H1 (cell line): ENCODE results near the gene CAPN10. TPM values are rescaled to one million over a fixed set of nuclear protein-coding genes. Genes with fewer than 3 reads are reported as not detected.

Experiments used
- HDAC6 ChIP-seq: IDR thresholded peaks from one replicate; pipeline ENCODE4 v1.7.1; 2012; ENCODE audit warnings: low read depth, mild to moderate bottlenecking, inconsistent platforms, low read length, moderate library complexity
- polyA plus RNA-seq, 7 experiments: library from polyadenylated mRNA; depleted of rRNA in 3 of 7; stranded (reverse) in 5 of 7; unstranded in 2 of 7; fragments of >200 nt in 5 of 7; fragments of 200-250 nt in 2 of 7; gene quantifications; 1 replicate in 5 of 7; 2 replicates in 1 of 7; 4 replicates in 1 of 7; pipeline versions ENCODE4 v1.2.1 to v1.2.3, GENCODE V29; 2011 to 2013; ENCODE audit warnings: missing spikeins in 2 of 7, mixed read lengths in 2 of 7
- total RNA-seq: library from RNA; stranded (reverse); fragmentation: NEBNext Ultra II Directional; extraction: Animal tissue kit (Norgen Biotek cat#: 25700); gene quantifications from 2 replicates; pipeline ENCODE4 v1.2.1, GENCODE V29; 2021

The CAPN10 gene
- total and polyA plus RNA-seq, 2 of the 8 experiments (the other 6 are each of a cell fraction or from before 2014, with no cell fraction given): 30.7 to 39.8 TPM

DNA sequence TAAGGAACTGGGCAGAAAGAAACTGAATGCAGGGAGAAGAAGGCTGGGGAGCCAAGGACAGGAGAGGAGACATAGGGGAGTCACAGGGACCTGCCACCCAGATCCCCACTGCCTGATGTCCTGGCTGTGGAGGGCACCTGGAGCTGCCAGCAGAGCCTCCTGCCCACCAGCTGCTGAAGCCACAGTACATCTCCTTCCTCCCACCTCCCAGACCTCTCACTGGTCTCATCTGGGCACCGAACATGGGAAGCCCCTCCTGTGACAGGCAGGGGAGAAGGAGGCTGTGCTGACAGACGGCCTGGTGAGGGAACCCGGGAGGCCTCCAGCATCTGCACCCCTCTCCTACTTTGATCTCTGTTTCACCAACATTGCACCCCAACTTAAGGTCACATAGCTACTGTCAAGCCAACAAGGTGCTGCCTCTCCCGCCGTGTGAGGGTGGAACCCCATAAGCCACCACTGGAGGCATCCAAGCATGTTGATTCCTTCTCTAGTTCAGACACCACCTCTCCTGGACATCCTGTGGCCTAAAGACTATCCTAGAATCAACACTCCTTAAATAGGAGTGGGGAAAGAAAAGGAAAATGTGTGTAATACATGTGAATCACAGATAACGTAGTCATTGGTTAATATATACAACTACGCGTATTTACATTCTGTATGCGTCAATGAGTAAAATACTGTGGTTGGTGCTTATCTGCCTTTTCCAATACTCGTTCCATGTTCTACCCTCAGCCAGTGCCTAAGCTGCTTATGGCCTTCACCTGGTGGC, 21.8 kb upstream of the CAPN10 start (continued):
- TF ChIP-seq HDAC6: no peak
